Naive B cell (primary cell): ENCODE data around the gene SOWAHA. TPM values are rescaled to one million over a fixed set of nuclear protein-coding genes. Genes with fewer than 3 reads are reported as not detected.
"Not testable (repeated sequence)": the region's sequence is repeated elsewhere in the genome, so short reads cannot be mapped to it uniquely, and the experiment has no call there.

Experiments used
- ATAC-seq, 2 donors: fragments of 150-1000 bp; cut with Tn5 transposase; 2 replicates each; pipeline ENCODE4 v1.10.0; 2021; ENCODE audit warnings: low read depth in 2 of 2, mild to moderate bottlenecking in 2 of 2, moderate library complexity in 2 of 2
- DNase-seq: peaks from one replicate; pipeline ENCODE4 v3.0.0; 2022
- H3K27ac Mint-ChIP-seq, 6 donors: one replicate each; pipeline ENCODE4 v1.8.0; 2020 to 2022; ENCODE audit warnings: mild to moderate bottlenecking in 6 of 6, mixed read lengths in 6 of 6, moderate library complexity in 5 of 6, inconsistent platforms in 2 of 6
- H3K27me3 Mint-ChIP-seq, 3 donors: one replicate each; pipeline ENCODE4 v1.8.0; 2021 to 2022; ENCODE audit warnings: mixed read lengths in 3 of 3, mild to moderate bottlenecking in 1 of 3
- H3K36me3 Mint-ChIP-seq, 2 donors: one replicate each; pipeline ENCODE4 v1.8.0; 2020 to 2022; ENCODE audit warnings: mixed read lengths in 2 of 2, inconsistent platforms in 1 of 2, mild to moderate bottlenecking in 1 of 2
- H3K4me1 Mint-ChIP-seq, 3 donors: one replicate each; pipeline ENCODE4 v1.8.0; 2020 to 2022; ENCODE audit warnings: mixed read lengths in 3 of 3, inconsistent platforms in 1 of 3, mild to moderate bottlenecking in 1 of 3, moderate library complexity in 1 of 3
- H3K4me3 Mint-ChIP-seq, 8 donors: one replicate each; pipeline ENCODE4 v1.8.0; 2020 to 2022; ENCODE audit warnings: mild to moderate bottlenecking in 8 of 8, mixed read lengths in 8 of 8, moderate library complexity in 8 of 8, inconsistent platforms in 2 of 8
- H3K9me3 Mint-ChIP-seq, 7 donors: one replicate each; pipeline ENCODE4 v1.8.0; 2020 to 2022; ENCODE audit warnings: mixed read lengths in 7 of 7, mild to moderate bottlenecking in 5 of 7, inconsistent platforms in 2 of 7, moderate library complexity in 1 of 7
- polyA plus RNA-seq, 6 donors: library from polyadenylated mRNA; unstranded; fragments of 300-500 nt; fragmentation: Illumina TruSeq; gene quantifications; one replicate each; pipeline ENCODE4 v1.2.3, GENCODE V29; 2021; ENCODE audit warnings: low read depth in 6 of 6

Gene SOWAHA
- polyA plus RNA-seq, 6 donors from 2014 or later: not detected

DNA sequence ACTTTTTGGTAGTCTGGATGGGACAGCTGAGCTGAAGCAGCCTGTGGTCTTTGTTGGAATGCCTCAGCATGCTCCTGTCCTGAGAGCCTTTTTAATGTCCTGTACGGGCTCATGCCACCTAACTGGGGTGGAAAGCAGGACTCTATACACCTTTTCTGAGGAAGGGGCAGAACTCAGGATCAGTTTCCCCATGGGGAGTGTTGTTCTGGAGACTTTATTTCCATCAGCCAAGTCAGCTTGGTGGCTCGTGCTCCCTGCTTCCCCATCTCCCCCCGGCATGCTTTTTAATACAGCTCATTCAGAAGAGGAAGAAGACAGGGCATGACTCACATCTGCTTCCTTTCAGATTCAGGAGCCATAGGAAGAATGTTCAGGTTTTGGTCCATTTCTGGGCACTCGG, 31.0 kb upstream of the SOWAHA start:
- Mint-ChIP-seq H3K9me3 (peaks cover 0 to 2% (median 0%) of the 10 kb centered on the region in 7 donors), H3K27ac (no peak overlapping the region), H3K36me3 (peaks cover 0 to 6% of the 10 kb centered on the region in 2 donors), H3K4me1 (peaks cover 10 to 18% (median 10%) of the 10 kb centered on the region in 3 donors), H3K4me3 (no peak overlapping the region), H3K27me3 (peaks cover 56 to 74% (median 70%) of the 10 kb centered on the region in 3 donors)
- DNase-seq (no peak), ATAC-seq (no peak)

DNA sequence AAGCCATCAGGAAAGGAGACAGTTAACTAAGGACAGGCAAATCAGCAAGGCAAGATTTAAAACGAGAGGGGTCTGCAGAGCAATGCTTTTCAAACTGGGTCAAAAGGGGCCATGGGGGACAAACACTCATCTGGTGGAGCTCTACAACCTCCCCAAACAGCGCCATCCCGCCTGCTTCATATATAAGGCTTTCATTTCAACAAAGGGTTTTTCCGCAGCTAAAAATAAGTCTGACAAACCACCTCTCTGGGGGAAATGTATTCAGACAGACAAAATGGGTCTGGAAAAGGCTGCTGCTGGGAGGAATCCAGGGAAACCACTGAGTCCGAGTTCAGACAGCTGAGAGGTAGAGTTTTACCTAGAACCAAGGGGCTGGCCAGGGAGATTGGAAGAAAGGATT, 27.7 kb upstream of the SOWAHA start:
- H3K36me3 Mint-ChIP-seq: peaks cover 0 to 6% of the 10 kb centered on the region in 2 donors
- H3K27me3 Mint-ChIP-seq: peaks cover 33 to 50% (median 47%) of the 10 kb centered on the region in 3 donors
- H3K4me1 Mint-ChIP-seq: peaks cover 3 to 5% (median 3%) of the 10 kb centered on the region in 3 donors
- DNase-seq (no peak), ATAC-seq (no peak)
- H3K4me3 Mint-ChIP-seq: no peak overlapping the region
- peaks cover 0 to 2% (median 0%) of the 10 kb centered on the region in 7 donors for H3K9me3 Mint-ChIP-seq
- peak overlapping the region in 1 of 6 donors; percentile 49 for H3K27ac Mint-ChIP-seq

DNA sequence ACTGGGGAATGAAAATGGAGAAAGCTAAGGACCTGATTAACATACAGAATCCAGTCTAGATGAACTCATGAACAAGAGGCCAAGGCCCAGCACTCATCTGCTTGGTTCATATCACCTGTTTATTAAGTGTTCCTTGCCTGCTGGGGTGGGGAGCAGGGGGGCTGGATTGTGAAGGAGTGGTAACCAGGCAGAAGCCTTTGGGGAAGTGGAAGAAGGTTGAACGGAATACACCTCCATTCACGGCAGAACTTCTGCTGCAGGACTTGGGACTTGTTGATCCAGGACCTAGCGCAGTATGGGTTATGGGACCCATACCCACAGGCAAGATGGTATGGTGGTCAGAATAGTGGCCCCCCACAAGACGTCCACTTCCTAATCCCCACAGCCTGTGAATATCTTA, 27.2 kb upstream of the SOWAHA start:
- H3K4me1 Mint-ChIP-seq: peaks cover 3 to 5% (median 3%) of the 10 kb centered on the region in 3 donors
- peaks cover 0 to 2% (median 0%) of the 10 kb centered on the region in 7 donors for H3K9me3 Mint-ChIP-seq
- DNase-seq: no peak
- no peak for ATAC-seq
- no peak overlapping the region for H3K27ac Mint-ChIP-seq
- peaks cover 0 to 6% of the 10 kb centered on the region in 2 donors for H3K36me3 Mint-ChIP-seq
- no peak overlapping the region for H3K4me3 Mint-ChIP-seq
- H3K27me3 Mint-ChIP-seq: peaks cover 37 to 48% (median 42%) of the 10 kb centered on the region in 3 donors

DNA sequence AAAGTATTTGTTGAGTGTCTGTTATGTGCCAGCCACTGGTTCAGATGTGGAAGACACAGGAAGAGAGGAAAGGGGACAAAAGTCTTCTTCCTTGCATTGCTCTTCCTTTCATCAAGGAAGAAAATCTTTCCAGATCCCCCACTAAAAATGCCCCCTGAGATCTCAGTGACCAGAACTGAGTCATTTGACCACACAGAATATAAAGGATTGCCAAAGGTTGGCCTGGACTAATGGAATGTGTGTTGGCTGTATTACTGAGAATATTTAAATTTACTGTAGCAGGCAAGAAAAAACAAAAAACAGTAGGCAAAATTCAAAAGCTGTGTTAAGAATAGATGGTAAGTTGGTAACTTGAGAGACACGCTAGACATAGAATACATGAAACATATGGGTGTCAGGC, 26.0 kb upstream of the SOWAHA start:
- H3K4me3 Mint-ChIP-seq: no peak overlapping the region
- H3K27ac Mint-ChIP-seq: no peak overlapping the region
- DNase-seq (no peak), ATAC-seq (no peak)
- peaks cover 29 to 40% (median 35%) of the 10 kb centered on the region in 3 donors for H3K27me3 Mint-ChIP-seq
- peaks cover 0 to 2% (median 0%) of the 10 kb centered on the region in 7 donors for H3K9me3 Mint-ChIP-seq
- H3K4me1 Mint-ChIP-seq: peaks cover 3 to 5% (median 3%) of the 10 kb centered on the region in 3 donors
- H3K36me3 Mint-ChIP-seq: peaks cover 0 to 6% of the 10 kb centered on the region in 2 donors

DNA sequence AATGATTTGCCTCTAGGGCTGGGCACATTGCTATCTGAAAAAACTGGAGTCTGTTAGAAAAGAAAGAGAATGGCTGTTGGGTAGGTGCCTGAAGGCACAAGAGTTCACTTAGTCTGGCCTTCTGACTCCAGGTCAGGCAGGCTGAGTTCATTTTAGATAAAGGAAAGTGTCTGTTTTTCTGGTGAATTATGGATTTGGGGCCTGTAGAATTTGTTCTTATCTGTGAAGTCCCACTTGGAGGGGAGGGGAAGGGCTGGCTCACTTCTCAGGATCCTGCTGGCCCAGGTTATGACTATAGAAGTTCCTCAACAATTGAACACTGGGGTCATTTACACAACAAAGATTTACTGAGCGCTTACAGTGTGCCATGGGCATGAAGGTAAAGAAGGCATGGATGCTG, 24.6 kb upstream of the SOWAHA start:
- DNase-seq: no peak
- H3K27ac Mint-ChIP-seq: no peak overlapping the region
- H3K4me1 Mint-ChIP-seq: peaks cover 3 to 5% (median 3%) of the 10 kb centered on the region in 3 donors
- H3K27me3 Mint-ChIP-seq: peaks cover 26 to 43% (median 34%) of the 10 kb centered on the region in 3 donors
- no peak for ATAC-seq
- H3K36me3 Mint-ChIP-seq: peaks cover 0 to 6% of the 10 kb centered on the region in 2 donors
- H3K9me3 Mint-ChIP-seq: peaks cover 0 to 2% (median 0%) of the 10 kb centered on the region in 7 donors
- no peak overlapping the region for H3K4me3 Mint-ChIP-seq

DNA sequence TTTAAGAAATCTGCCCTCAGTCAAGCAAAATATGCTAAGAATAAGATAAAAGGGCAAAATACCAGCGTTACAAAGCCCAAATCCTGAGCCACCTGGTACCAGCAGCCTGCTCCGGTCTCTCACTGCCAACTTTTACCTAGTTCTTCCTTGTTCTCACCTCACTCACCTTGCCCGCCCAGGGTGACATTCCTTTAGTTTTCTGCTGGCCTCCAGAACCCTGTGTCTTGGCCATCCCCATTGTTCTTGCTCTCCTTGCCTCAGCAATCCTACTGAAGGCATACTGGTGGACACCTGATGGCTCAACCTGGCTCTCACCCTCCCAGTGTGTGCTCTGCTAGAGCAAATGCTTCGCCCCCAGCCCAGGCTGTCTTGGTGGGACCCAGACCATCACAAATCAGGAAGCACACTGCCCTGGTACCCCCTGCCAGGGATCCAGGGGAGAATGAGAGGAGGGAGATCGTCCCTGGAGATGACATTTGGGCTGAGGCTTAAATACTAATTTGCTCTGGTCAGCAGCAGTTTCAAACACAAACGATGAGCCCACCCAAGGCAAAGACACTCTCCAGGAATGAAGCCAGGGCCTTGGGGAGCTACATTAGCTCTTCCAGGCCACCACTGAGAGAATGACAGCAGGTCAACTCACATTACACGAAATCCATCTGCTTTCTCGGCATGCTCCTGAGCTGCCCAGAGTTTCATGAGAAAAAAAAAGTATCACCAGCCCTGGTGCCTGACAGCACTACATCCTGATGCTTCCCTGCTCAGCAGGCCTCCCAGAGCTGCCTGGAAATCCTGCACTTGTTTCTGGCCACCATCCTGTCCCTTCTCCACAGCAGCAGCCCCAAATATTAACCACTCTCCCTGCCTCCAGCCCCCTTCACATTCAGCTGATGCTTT, 23.9 kb upstream of the SOWAHA start:
- DNase-seq (no peak), ATAC-seq (no peak)
- peaks cover 0 to 6% of the 10 kb centered on the region in 2 donors for H3K36me3 Mint-ChIP-seq
- no peak overlapping the region for H3K4me3 Mint-ChIP-seq
- H3K27me3 Mint-ChIP-seq: peaks cover 27 to 42% (median 37%) of the 10 kb centered on the region in 3 donors
- H3K27ac Mint-ChIP-seq: peak overlapping the region in 2 of 6 donors; percentile 17 to 52
- peaks cover 3 to 5% (median 3%) of the 10 kb centered on the region in 3 donors for H3K4me1 Mint-ChIP-seq
- peaks cover 0 to 2% (median 0%) of the 10 kb centered on the region in 7 donors for H3K9me3 Mint-ChIP-seq

DNA sequence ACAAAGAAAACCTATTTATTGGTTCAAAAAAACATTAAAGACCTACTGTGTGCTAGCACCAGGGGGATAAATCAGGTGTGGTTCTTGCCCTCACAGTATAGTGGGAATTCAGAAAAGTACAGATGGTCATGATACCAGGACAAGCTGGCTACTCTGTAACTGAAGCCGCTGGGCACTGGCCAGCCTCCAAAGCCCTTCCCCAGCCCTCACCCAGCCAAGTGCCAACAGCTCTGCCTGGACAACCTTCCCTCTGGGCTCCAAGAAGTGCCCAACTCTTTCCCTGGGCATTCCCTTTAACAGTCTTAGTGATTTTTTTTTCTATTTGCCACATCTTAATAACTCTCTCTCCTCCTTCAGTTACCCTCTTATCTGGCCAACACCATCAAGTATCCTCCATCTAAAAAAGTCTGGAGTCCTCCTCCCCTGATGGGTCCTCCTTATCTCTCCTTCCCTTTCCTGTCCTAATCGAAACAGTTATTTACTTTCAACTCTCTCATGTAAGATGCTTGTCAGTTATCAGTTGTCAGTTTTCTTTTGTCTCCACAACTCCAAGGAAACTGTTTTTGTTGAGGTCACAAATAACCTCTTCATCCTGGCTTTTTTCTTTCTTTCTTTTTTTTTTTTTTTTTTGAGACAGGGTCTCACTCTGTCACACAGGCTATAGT, 22.8 kb upstream of the SOWAHA start:
- ATAC-seq: no peak
- DNase-seq: no peak
- H3K27me3 Mint-ChIP-seq: peaks cover 33 to 40% (median 36%) of the 10 kb centered on the region in 3 donors
- no peak overlapping the region for H3K4me3 Mint-ChIP-seq
- peaks cover 0 to under 1% of the 10 kb centered on the region in 2 donors for H3K36me3 Mint-ChIP-seq
- H3K4me1 Mint-ChIP-seq: no peaks in the 10 kb centered on the region
- peak overlapping the region in 1 of 6 donors; percentile 2 for H3K27ac Mint-ChIP-seq
- H3K9me3 Mint-ChIP-seq: peaks cover 0 to 2% (median 0%) of the 10 kb centered on the region in 7 donors

DNA sequence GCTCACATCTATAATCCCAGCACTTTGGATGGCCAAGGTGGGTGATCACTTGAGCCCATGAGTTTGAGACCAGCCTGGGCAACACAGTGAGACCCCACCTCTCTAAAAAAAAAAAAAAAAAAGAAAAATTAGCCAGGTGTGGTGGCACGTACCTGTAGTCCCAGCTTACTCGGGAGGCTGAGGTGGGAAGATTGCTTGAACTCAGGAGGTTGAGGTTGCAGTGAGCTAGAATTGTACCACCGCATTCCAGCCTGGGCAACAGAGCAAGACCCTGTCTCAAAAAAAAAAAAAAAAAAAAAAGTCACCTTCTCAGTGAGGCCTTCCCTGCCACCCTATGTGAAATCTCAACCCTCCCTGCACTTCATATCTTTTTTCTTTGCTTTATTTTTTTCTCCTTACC, 22.1 kb upstream of the SOWAHA start:
- Mint-ChIP-seq H3K4me3 (no peak overlapping the region), H3K27ac (no peak overlapping the region), H3K36me3 (no peaks in the 10 kb centered on the region), H3K9me3 (peaks cover 0 to 2% (median 0%) of the 10 kb centered on the region in 7 donors), H3K4me1 (no peaks in the 10 kb centered on the region), H3K27me3 (peaks cover 29 to 34% (median 30%) of the 10 kb centered on the region in 3 donors)
- ATAC-seq (no peak), DNase-seq (no peak)

DNA sequence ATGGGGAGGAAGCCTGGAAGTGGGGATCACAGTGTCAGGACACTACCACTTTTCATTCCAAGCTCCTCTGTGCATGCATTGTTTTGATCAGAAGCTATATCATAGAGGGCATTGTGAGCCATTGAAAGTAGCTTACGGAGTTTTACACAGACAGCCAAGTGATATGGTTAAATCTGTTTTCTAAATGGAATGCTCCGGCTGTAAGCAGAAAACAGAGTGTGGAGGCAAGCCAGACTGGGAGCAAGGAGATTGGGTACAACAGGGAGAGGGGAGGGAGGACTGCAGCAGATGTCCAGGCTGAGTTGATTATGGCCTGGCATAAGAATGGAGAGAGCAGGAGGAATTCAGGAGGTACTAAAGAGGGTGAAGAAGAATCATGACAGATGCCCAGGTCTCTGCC, 15.5 kb upstream of the SOWAHA start:
- H3K36me3 Mint-ChIP-seq: no peaks in the 10 kb centered on the region
- no peaks in the 10 kb centered on the region for H3K9me3 Mint-ChIP-seq
- H3K4me1 Mint-ChIP-seq: no peaks in the 10 kb centered on the region
- H3K27me3 Mint-ChIP-seq: peaks cover 44 to 55% (median 46%) of the 10 kb centered on the region in 3 donors
- ATAC-seq: no peak
- no peak for DNase-seq
- H3K27ac Mint-ChIP-seq: no peak overlapping the region
- H3K4me3 Mint-ChIP-seq: no peak overlapping the region

DNA sequence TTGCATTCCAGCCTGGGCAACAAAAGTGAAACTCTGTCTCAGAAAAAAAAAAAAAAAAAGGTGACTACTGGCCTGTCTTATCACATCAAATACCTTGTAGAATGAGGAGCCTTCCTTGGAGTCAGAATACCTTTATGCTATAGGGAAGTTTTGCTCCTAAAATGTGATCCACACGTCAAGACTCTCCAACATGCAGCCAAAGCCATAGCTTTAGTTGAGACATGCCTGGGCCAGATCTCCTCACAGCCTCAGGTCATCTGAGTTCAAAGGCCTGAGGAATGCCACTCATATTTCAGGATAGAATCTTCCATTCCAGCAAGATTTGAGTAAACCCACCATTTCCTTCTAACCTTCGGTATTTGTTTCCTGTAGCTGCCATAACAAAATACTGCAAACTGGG, 13.7 kb upstream of the SOWAHA start:
- H3K27me3 Mint-ChIP-seq: peaks cover 43 to 58% (median 53%) of the 10 kb centered on the region in 3 donors
- DNase-seq (no peak), ATAC-seq (no peak)
- H3K36me3 Mint-ChIP-seq: no peaks in the 10 kb centered on the region
- no peak overlapping the region for H3K4me3 Mint-ChIP-seq
- no peak overlapping the region for H3K27ac Mint-ChIP-seq
- peaks cover 0 to 1% (median 0%) of the 10 kb centered on the region in 7 donors for H3K9me3 Mint-ChIP-seq
- H3K4me1 Mint-ChIP-seq: peaks cover 4 to 7% (median 6%) of the 10 kb centered on the region in 3 donors

DNA sequence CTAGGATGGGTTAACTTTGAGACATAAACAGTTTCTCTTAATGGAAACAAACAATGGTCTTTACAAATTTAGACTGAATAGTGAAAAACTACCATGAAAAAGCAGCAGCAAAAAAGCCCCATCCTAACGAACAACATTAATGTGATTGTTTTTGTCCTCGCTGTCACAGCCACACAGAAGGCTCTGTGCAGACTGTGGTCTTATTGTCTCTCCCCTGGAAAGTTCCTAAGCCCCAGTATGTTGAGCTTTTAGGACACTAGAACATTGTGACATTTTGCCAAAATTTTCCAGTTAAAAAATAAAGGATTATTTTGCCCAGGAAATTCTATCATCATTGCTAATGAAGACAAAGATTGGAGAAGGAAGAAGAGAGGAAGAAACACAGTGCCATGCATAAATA, 12.6 kb upstream of the SOWAHA start:
- Mint-ChIP-seq H3K27me3 (peaks cover 35 to 65% (median 52%) of the 10 kb centered on the region in 3 donors), H3K4me3 (no peak overlapping the region)

DNA sequence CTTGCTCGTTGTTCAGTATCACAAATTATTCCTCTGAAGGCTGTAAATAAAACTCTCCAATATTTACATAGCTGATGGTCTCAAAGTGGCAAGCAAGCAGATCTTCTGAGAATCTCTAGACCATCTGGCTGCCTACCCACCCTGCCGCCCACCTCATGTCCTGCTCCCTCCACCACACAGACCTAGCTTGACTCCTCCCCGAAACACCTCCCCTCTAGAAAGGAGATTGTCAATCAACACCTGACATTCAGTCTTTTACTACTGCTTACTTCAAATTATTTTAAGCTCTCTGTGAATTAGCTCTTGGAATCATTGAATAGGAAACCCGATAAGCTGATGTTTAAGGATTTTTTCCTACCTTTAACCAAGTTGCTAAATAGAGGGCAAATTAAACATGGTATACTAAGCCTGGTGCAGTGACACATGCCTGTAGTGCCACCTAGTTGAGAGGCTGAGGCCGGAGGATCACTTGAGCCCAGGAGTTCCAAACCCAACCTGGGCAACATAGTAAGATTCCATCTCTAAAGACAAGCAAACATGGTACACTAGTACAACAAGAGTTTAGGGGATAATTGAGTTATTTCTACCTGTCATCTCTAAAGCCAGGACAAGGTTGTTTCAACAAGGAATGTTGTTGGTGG, 10.9 kb upstream of the SOWAHA start:
- Mint-ChIP-seq H3K4me3 (no peak overlapping the region), H3K27ac (no peak overlapping the region), H3K4me1 (peaks cover 5 to 9% (median 8%) of the 10 kb centered on the region in 3 donors), H3K9me3 (peaks cover 0 to 8% (median 0%) of the 10 kb centered on the region in 7 donors), H3K27me3 (peaks cover 35 to 72% (median 52%) of the 10 kb centered on the region in 3 donors), H3K36me3 (no peaks in the 10 kb centered on the region)
- no peak for ATAC-seq
- DNase-seq: no peak

More for the DNA sequence above, 12.6 kb upstream of the SOWAHA start:
- Mint-ChIP-seq H3K36me3 (no peaks in the 10 kb centered on the region), H3K4me1 (peaks cover 5 to 9% (median 8%) of the 10 kb centered on the region in 3 donors), H3K27ac (no peak overlapping the region), H3K9me3 (peaks cover 0 to 4% (median 0%) of the 10 kb centered on the region in 7 donors)
- DNase-seq (no peak), ATAC-seq (no peak)

DNA sequence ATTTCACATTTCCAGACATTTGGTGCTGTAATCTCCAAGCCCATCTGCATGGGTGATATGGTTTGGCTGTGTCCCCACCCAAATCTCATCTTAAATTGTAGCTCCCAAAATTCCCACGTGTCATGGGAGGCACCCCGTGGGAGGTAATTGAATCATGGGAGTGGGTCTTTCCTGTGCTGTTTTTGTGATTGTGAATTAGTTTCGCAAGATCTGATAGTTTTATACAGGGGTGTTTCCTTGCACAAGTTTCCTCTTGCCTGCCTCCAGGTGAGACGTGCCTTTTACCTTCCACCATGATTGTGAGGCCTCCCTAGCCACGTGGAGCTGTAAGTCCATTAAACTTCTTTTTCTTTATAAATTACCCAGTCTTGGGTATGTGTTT, 10.4 kb upstream of the SOWAHA start:
- H3K4me1 Mint-ChIP-seq, H3K27ac Mint-ChIP-seq, H3K9me3 Mint-ChIP-seq, ATAC-seq, DNase-seq, H3K36me3 Mint-ChIP-seq, H3K4me3 Mint-ChIP-seq: not testable (repeated sequence)
- peaks cover 37 to 77% (median 48%) of the 10 kb centered on the region in 3 donors for H3K27me3 Mint-ChIP-seq
